Measurements from ENCODE around the gene STX12. TPM values are rescaled to one million over a fixed set of nuclear protein-coding genes. Genes with fewer than 3 reads are reported as not detected.
A peak's percentile ranks its signal among the peaks of the same experiment; 100 is the strongest.

The STX12 gene
- total RNA-seq, 1 donor from 2014 or later = 24.1 TPM

DNA sequence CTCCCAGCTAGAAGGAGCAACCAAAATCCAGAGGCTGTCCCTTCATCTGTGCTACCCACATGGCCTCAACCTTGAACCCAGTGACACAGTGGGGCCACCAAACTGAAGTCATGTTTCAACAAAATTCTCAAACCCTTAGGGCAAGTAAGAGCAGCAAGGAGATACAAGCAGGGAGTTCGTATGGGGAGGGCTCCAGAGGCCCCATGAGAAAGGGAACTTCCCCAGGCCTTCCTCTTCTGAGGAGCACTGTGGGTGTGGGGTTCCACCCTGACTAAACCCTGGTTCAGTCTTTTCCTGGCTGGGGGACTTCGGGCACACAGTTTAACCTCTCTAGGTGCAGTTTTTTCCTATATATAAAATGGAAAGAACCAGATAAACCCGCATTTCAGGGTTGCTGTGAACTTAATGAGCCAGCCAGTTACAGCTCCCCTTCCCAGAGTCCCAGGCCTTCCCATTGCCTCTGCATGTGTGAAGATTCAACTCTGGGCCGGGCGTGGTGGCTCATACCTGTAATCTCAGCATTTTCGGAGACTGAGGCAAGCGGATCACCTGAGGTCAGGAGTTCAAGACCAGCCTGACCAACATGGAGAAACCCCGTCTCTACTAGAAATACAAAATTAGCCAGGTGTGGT lies 91.4 kb downstream of the STX12 start:
- no peaks in the 10 kb centered on the region for H3K9me3 ChIP-seq (ENCODE audit: low read depth)
- no peak overlapping the region for H3K4me3 Mint-ChIP-seq
- no peak overlapping the region for H3K9ac ChIP-seq
- H3K36me3 Mint-ChIP-seq = no peaks in the 10 kb centered on the region
- H3K4me1 Mint-ChIP-seq = peaks cover 19% of the 10 kb centered on the region
- H3K9me3 Mint-ChIP-seq = no peaks in the 10 kb centered on the region
- no peaks in the 10 kb centered on the region for H3K36me3 ChIP-seq
- H3K4me1 ChIP-seq = no peaks in the 10 kb centered on the region
- H3K27me3 Mint-ChIP-seq (ENCODE audit: insufficient read depth, low read depth) = peaks cover 10% of the 10 kb centered on the region
- no peak overlapping the region for H3K4me2 ChIP-seq
- H4K20me1 ChIP-seq (ENCODE audit: low read depth) = no peaks in the 10 kb centered on the region
- peak overlapping the region; percentile 62 for H3K27ac Mint-ChIP-seq
- H3K79me2 ChIP-seq (ENCODE audit: low read depth) = no peaks in the 10 kb centered on the region
- no peak for DNase-seq (ENCODE audit: low spot score)
- TF ChIP-seq EZH2phosphoT487 (IDR thresholded peaks at IDR 0.05) (no peak), EZH2 (IDR thresholded peaks at IDR 0.05) (no peak)
- TF ChIP-seq, protein P1, sequence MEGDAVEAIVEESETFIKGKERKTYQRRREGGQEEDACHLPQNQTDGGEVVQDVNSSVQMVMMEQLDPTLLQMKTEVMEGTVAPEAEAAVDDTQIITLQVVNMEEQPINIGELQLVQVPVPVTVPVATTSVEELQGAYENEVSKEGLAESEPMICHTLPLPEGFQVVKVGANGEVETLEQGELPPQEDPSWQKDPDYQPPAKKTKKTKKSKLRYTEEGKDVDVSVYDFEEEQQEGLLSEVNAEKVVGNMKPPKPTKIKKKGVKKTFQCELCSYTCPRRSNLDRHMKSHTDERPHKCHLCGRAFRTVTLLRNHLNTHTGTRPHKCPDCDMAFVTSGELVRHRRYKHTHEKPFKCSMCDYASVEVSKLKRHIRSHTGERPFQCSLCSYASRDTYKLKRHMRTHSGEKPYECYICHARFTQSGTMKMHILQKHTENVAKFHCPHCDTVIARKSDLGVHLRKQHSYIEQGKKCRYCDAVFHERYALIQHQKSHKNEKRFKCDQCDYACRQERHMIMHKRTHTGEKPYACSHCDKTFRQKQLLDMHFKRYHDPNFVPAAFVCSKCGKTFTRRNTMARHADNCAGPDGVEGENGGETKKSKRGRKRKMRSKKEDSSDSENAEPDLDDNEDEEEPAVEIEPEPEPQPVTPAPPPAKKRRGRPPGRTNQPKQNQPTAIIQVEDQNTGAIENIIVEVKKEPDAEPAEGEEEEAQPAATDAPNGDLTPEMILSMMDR (IDR thresholded peaks at IDR 0.05) = no peak
- no peak overlapping the region for H2AFZ ChIP-seq (replicated peaks)
- no peak overlapping the region for H3K27ac ChIP-seq
- no peaks in the 10 kb centered on the region for H3F3A ChIP-seq (ENCODE audit: low read depth)
- H3K27me3 ChIP-seq = no peaks in the 10 kb centered on the region
- H3K4me3 ChIP-seq = no peak overlapping the region

DNA sequence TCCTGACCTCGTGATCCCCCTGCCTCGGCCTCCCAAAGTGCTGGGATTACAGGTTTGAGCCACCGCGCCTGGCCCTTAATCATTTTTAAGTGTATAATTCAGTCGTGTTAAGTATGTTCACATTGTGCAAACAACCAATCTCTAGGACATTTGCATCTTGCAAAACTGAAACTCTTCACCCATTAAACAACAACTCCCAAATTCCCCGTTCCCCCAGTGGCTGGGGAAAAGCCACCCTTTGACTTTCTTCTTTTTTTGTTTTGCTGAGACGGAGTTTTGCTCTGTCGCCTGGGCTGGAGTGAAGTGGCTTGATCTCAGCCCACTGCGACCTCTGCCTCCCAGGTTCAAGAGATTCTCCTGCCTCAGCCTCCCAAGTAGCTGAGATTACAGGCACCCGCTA lies 92.8 kb downstream of the STX12 start:
- no peaks in the 10 kb centered on the region for H3K36me3 ChIP-seq
- no peaks in the 10 kb centered on the region for H3K9me3 ChIP-seq (ENCODE audit: low read depth)
- H3K4me2 ChIP-seq = no peak overlapping the region
- H3K27me3 Mint-ChIP-seq (ENCODE audit: insufficient read depth, low read depth) = peaks cover 10% of the 10 kb centered on the region
- no peak overlapping the region for H3K9ac ChIP-seq
- H3K4me1 Mint-ChIP-seq = peaks cover 17% of the 10 kb centered on the region
- no peak overlapping the region for H3K27ac Mint-ChIP-seq
- TF ChIP-seq EZH2phosphoT487 (IDR thresholded peaks at IDR 0.05) (no peak), EZH2 (IDR thresholded peaks at IDR 0.05) (no peak)
- TF ChIP-seq, protein P1 (IDR thresholded peaks at IDR 0.05) = no peak
- no peak overlapping the region for H3K27ac ChIP-seq
- no peaks in the 10 kb centered on the region for H3K36me3 Mint-ChIP-seq
- no peak overlapping the region for H2AFZ ChIP-seq (replicated peaks)
- DNase-seq (ENCODE audit: low spot score) = no peak
- H3K4me3 ChIP-seq = no peak overlapping the region
- no peaks in the 10 kb centered on the region for H3F3A ChIP-seq (ENCODE audit: low read depth)
- no peaks in the 10 kb centered on the region for H3K9me3 Mint-ChIP-seq
- H3K79me2 ChIP-seq (ENCODE audit: low read depth) = no peaks in the 10 kb centered on the region
- no peaks in the 10 kb centered on the region for H3K4me1 ChIP-seq
- peak overlapping the region; percentile 50 for H3K4me3 Mint-ChIP-seq
- H3K27me3 ChIP-seq = no peaks in the 10 kb centered on the region
- no peaks in the 10 kb centered on the region for H4K20me1 ChIP-seq (ENCODE audit: low read depth)

DNA sequence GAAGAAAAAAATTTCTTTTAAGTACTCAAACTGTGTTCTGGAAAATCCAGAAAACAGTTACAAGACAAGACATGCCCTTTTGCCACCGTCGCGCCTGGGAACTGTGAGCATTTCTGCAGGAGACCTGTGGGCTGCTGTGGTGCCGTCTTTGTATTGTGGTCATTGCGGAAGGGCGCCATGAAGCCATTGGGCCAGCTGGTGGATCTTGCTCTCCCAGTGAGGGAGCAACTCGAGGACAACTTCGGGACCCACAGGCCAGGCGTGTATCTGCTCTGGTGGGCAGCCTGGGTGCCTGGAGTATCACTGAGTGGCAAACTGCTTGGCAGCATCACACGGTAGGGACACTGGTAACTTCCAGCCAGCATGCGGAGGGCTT lies 95.5 kb downstream of the STX12 start:
- Mint-ChIP-seq H3K27ac (no peak overlapping the region), H3K27me3 (ENCODE audit: insufficient read depth, low read depth) (peaks cover 16% of the 10 kb centered on the region), H3K4me3 (no peak overlapping the region), H3K9me3 (no peaks in the 10 kb centered on the region), H3K36me3 (no peaks in the 10 kb centered on the region), H3K4me1 (peaks cover 7% of the 10 kb centered on the region)
- Histone ChIP-seq H3F3A (ENCODE audit: low read depth) (peaks cover 6% of the 10 kb centered on the region), H3K79me2 (ENCODE audit: low read depth) (no peaks in the 10 kb centered on the region), H3K27ac (no peak overlapping the region), H3K4me2 (no peak overlapping the region), H3K4me1 (no peaks in the 10 kb centered on the region), H2AFZ (replicated peaks) (peak overlapping the region; percentile 72), H3K4me3 (no peak overlapping the region), H4K20me1 (ENCODE audit: low read depth) (no peaks in the 10 kb centered on the region), H3K9me3 (ENCODE audit: low read depth) (no peaks in the 10 kb centered on the region), H3K27me3 (peaks cover 12% of the 10 kb centered on the region), H3K9ac (no peak overlapping the region), H3K36me3 (no peaks in the 10 kb centered on the region)
- TF ChIP-seq, protein P1 (IDR thresholded peaks at IDR 0.05) = no peak
- TF ChIP-seq EZH2phosphoT487 (IDR thresholded peaks at IDR 0.05) = no peak
- no peak for TF ChIP-seq EZH2 (IDR thresholded peaks at IDR 0.05)
- DNase-seq (ENCODE audit: low spot score) = no peak
